Measurements from ENCODE around the gene ZC3H7A.

DNA sequence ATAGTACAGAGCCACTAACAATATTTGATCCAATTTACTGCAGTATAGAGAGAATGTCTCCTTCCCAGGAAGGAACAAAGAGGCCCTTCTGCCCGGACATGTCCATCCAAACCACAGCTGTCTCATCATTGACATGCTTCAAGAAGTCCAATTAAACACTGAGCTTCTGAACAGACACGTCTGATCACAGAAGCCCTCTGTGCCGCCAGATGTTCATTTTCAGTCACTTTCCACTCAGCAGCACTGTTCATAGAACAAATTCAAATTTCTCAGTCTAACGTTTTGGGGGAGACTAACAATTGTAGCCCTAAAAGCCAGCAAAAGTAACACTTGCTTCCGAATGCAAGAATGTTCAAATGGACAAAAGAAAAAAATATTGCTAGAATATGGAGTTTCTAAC, 15.3 kb downstream of the ZC3H7A start:
- no peak for TF ChIP-seq POLR2A (IDR thresholded peaks at IDR 0.05)
- TF ChIP-seq, protein P1, sequence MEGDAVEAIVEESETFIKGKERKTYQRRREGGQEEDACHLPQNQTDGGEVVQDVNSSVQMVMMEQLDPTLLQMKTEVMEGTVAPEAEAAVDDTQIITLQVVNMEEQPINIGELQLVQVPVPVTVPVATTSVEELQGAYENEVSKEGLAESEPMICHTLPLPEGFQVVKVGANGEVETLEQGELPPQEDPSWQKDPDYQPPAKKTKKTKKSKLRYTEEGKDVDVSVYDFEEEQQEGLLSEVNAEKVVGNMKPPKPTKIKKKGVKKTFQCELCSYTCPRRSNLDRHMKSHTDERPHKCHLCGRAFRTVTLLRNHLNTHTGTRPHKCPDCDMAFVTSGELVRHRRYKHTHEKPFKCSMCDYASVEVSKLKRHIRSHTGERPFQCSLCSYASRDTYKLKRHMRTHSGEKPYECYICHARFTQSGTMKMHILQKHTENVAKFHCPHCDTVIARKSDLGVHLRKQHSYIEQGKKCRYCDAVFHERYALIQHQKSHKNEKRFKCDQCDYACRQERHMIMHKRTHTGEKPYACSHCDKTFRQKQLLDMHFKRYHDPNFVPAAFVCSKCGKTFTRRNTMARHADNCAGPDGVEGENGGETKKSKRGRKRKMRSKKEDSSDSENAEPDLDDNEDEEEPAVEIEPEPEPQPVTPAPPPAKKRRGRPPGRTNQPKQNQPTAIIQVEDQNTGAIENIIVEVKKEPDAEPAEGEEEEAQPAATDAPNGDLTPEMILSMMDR (IDR thresholded peaks at IDR 0.05), result no peak
- no peak for TF ChIP-seq POLR2AphosphoS5 (IDR thresholded peaks at IDR 0.05; ENCODE audit: insufficient read depth in 1 of 2, low read depth in 1 of 2)

Measured in vagina (tissue), 2 donors.